ENCODE measurements around the gene PLA2G2F.

Gene PLA2G2F
- 0 to 0.03 (median 0) reads per million in 9 experiments for total RNA-seq

DNA sequence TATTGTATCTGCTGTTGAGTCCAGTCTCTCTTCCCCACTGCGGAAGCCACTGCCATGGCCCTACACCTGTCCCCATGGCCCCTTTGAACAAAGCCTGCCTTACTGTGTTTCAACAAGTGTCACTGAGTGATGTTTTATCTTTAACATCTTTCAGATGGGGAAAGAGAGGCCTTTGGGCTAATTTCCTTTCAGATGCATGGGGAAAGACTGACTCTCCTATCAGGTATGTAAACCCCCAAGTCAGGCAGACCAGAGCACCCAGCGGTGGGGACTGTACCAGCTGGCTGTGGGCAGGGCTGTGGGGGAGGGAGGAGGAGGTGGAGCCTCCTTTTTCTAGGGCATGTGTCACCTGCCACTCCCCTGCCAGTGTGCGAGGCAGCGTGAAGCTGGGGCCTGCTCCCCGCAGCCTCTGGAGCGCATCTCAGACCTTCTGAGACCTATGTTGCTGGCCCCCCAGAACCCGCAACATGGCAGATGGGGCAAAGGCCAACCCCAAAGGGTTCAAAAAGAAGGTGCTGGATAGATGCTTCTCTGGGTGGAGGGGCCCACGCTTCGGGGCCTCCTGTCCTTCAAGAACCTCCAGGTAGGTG is at the start of gene PLA2G2F:
PLA2G2F (plus strand) TSS at position 363 of the 590 bp plus-strand sequence; CDS start at position 468, 105 bp downstream.
- Mint-ChIP-seq H3K4me3 (no peak within 1 kb of the TSS), H3K36me3 (ENCODE audit: insufficient read depth) (no peaks in the 10 kb centered on the region), H3K27ac (no peak within 1 kb of the TSS), H3K4me1 (ENCODE audit: low read depth in 2 of 2) (no peaks in the 10 kb centered on the region), H3K9me3 (no peaks in the 10 kb centered on the region), H3K27me3 (peaks cover 10 to 44% of the 10 kb centered on the region in 2 donors)
- DNase-seq = no peak
- no peak for ATAC-seq (replicated peaks)

DNA sequence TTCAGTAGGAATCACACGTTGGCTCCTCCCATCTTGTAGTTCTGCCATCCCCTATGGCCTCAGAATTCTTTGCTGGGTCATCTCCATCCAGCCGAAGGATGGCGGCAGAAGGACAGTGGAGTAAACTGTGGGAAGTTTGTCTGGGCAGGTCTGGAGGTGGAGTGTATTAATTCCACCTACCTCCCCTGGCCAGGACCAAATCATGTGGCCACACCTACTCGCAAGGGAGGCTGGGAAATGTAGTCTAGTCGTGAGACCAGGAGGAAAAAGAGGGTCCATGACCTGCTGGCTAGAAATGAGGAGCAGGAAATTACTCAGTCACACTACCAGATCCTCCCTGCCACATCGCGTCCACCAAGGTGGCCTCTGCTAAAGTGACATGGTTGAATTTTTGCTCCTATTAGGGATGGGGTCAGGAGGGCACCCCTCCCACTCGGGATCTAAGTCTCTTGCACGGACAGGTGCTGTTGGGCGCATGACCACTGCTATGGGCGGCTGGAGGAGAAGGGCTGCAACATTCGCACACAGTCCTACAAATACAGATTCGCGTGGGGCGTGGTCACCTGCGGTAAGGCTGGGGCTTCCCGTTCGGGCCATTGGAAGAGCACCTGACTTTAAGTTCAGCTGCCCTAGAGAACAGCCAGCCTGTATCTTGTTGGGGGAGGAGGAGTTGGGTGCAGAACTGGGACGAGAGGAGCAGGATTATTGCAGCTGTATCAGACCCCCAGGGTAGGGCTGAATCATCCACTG is 49.6 kb upstream of the PLA2G2F start:
- peaks cover 0 to 3% of the 10 kb centered on the region in 2 donors for H3K4me1 Mint-ChIP-seq (ENCODE audit: low read depth in 2 of 2)
- ATAC-seq (replicated peaks) (no peak), DNase-seq (no peak)
- H3K27me3 Mint-ChIP-seq = peaks cover 23 to 38% of the 10 kb centered on the region in 2 donors
- no peaks in the 10 kb centered on the region for H3K36me3 Mint-ChIP-seq (ENCODE audit: insufficient read depth)
- H3K9me3 Mint-ChIP-seq = no peaks in the 10 kb centered on the region
- no peak overlapping the region for H3K27ac Mint-ChIP-seq
- H3K4me3 Mint-ChIP-seq = no peak overlapping the region

GRCh38 chr1:20090119-20090518 is 49.0 kb upstream of the PLA2G2F start:
- Mint-ChIP-seq H3K9me3 (no peaks in the 10 kb centered on the region), H3K27ac (no peak overlapping the region), H3K4me3 (no peak overlapping the region), H3K4me1 (ENCODE audit: low read depth in 2 of 2) (peaks cover 0 to 3% of the 10 kb centered on the region in 2 donors), H3K36me3 (ENCODE audit: insufficient read depth) (no peaks in the 10 kb centered on the region), H3K27me3 (peaks cover 23 to 38% of the 10 kb centered on the region in 2 donors)
- no peak for ATAC-seq (replicated peaks)
- DNase-seq = no peak

DNA sequence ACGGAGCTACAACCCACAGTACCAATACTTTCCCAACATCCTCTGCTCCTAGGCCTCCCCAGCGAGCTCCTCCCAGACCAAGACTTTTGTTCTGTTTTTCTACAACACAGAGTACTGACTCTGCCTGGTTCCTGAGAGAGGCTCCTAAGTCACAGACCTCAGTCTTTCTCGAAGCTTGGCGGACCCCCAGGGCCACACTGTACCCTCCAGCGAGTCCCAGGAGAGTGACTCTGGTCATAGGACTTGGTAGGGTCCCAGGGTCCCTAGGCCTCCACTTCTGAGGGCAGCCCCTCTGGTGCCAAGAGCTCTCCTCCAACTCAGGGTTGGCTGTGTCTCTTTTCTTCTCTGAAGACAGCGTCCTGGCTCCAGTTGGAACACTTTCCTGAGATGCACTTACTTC is 48.5 kb upstream of the PLA2G2F start:
- no peaks in the 10 kb centered on the region for H3K36me3 Mint-ChIP-seq (ENCODE audit: insufficient read depth)
- H3K4me3 Mint-ChIP-seq = no peak overlapping the region
- H3K9me3 Mint-ChIP-seq = no peaks in the 10 kb centered on the region
- H3K4me1 Mint-ChIP-seq (ENCODE audit: low read depth in 2 of 2) = peaks cover 0 to 3% of the 10 kb centered on the region in 2 donors
- DNase-seq (no peak), ATAC-seq (replicated peaks) (no peak)
- H3K27ac Mint-ChIP-seq = no peak overlapping the region
- H3K27me3 Mint-ChIP-seq = peaks cover 23 to 38% of the 10 kb centered on the region in 2 donors

DNA sequence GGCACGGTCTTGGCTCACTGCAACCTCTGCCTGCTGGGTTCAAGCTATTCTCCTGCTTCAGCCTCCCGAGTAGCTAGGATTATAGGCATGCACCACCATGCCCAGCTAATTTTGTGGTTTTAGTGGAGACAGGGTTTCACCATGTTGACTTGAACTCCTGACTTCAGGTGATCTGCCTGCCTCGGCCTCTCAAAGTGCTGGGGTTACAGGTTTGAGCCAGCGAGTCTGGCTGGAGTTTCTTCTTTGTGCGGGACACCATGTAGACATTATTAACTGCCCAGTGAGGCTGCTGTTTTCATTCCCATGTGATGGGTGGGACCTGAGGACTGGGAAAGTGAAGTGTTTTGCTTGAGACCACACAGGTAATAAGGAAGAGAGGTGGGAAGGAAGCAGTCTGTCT is 45.8 kb upstream of the PLA2G2F start:
- Mint-ChIP-seq H3K27ac (no peak overlapping the region), H3K36me3 (ENCODE audit: insufficient read depth) (no peaks in the 10 kb centered on the region), H3K9me3 (no peaks in the 10 kb centered on the region), H3K27me3 (peaks cover 23 to 48% of the 10 kb centered on the region in 2 donors), H3K4me3 (no peak overlapping the region), H3K4me1 (ENCODE audit: low read depth in 2 of 2) (peaks cover 0 to 2% of the 10 kb centered on the region in 2 donors)
- DNase-seq (no peak), ATAC-seq (replicated peaks) (no peak)

DNA sequence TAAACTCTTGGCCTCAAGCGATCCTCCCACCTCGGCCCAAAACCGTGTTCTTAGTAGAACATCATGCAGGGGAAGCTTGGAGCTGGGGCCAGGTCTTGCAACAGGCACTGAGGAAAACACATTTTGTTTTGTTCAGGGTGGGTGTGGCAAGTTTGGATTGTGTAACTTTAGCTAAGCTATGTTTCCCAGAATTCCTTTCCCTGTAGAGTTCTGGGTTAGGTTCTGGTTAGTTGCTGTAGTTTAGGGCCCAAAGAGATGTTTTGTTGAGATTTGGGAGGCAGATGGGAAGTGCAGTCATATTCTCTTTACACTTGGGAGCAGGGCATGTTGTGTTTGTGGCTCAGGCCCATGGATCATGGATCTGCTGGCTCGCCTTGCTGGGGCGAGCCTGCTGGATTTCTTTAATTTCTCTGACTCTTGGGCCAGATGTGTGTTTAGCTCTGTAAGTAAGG is 45.2 kb upstream of the PLA2G2F start:
- H3K27me3 Mint-ChIP-seq = peaks cover 23 to 47% of the 10 kb centered on the region in 2 donors
- ATAC-seq (replicated peaks) (no peak), DNase-seq (no peak)
- no peaks in the 10 kb centered on the region for H3K9me3 Mint-ChIP-seq
- H3K36me3 Mint-ChIP-seq (ENCODE audit: insufficient read depth) = no peaks in the 10 kb centered on the region
- peaks cover 0 to 2% of the 10 kb centered on the region in 2 donors for H3K4me1 Mint-ChIP-seq (ENCODE audit: low read depth in 2 of 2)
- H3K27ac Mint-ChIP-seq = peak overlapping the region in 1 of 2 donors; percentile 6
- no peak overlapping the region for H3K4me3 Mint-ChIP-seq

DNA sequence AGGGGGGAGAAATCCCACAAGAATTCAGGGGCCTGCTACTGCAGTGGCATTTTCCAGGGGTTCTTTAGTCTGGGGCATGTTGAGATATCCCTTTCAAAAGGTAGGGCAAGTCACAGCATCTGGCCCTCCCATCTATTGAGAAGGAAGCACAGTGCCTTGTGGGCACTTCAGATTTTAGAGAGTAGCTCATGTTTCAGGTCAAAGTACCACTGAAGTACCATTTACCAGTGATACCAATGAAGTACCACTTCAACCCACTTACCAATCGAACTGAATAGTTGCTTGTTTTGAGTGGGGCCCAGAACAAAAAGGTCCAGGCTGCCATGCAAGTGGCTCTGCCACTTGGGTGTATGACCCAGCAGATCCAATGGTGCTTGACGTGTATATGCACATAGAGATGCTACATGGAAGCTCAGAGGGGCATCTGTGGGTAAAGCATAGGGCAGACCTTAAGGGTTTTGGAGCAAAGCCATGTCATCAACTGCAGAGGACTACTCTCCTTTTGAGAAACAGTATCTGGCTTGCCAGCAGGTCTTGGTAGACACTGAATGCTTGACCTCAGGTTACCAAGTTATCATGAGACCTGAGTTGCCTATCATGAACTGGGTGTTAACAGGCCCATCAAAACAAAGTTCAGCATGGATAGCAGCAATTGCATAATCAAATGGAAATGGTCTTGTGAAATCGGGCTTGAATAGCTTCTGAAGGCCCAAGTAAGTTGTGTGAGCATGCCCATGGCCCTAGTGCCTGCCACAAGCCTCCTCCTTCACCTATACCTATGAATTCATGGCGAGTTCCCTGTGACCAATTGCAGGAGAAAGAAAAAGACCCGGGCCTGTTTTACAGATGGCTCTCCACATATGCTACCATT is 43.3 kb upstream of the PLA2G2F start:
- H3K36me3 Mint-ChIP-seq (ENCODE audit: insufficient read depth) = no peaks in the 10 kb centered on the region
- no peaks in the 10 kb centered on the region for H3K9me3 Mint-ChIP-seq
- ATAC-seq (replicated peaks) = no peak
- peaks cover 0 to 2% of the 10 kb centered on the region in 2 donors for H3K4me1 Mint-ChIP-seq (ENCODE audit: low read depth in 2 of 2)
- no peak overlapping the region for H3K27ac Mint-ChIP-seq
- no peak for DNase-seq
- no peak overlapping the region for H3K4me3 Mint-ChIP-seq
- peaks cover 16 to 31% of the 10 kb centered on the region in 2 donors for H3K27me3 Mint-ChIP-seq

DNA sequence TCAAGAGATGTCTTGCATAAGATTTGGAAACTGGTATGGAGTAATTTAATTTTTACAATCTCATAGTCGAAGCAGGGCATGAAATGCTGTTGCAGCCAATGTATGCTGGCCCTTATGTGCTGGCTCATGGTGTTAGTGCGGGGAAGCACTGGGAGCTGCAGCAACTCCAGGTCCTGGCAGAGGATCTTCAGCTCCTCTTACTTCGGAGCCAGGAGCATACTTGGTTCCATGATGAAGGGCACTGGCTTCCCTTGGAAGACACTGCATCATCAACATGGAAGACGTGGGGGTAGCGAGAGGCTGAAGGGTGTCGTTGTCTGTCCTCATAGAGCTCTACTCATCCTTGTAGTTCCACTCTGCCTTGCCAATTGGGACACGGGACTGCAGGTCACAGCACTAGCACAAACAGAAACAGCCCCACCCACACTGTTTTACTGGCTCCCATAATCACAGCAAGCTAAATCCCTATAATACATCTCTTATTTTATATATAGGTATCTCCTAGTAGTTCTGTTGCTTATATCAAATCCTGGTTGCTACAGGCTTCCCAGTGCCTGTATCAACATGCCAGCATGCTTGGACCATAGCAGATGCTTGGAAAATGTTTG is 42.2 kb upstream of the PLA2G2F start:
- peaks cover 3 to 4% of the 10 kb centered on the region in 2 donors for H3K4me1 Mint-ChIP-seq (ENCODE audit: low read depth in 2 of 2)
- DNase-seq (no peak), ATAC-seq (replicated peaks) (no peak)
- no peaks in the 10 kb centered on the region for H3K9me3 Mint-ChIP-seq
- peaks cover 9 to 21% of the 10 kb centered on the region in 2 donors for H3K27me3 Mint-ChIP-seq
- H3K27ac Mint-ChIP-seq = no peak overlapping the region
- H3K36me3 Mint-ChIP-seq (ENCODE audit: insufficient read depth) = no peaks in the 10 kb centered on the region
- H3K4me3 Mint-ChIP-seq = no peak overlapping the region

- no peak overlapping the region for H3K4me3 Mint-ChIP-seq
- ATAC-seq (replicated peaks) (no peak), DNase-seq (no peak)
- H3K27me3 Mint-ChIP-seq = peaks cover 0 to 9% of the 10 kb centered on the region in 2 donors
- no peaks in the 10 kb centered on the region for H3K36me3 Mint-ChIP-seq (ENCODE audit: insufficient read depth)
- H3K9me3 Mint-ChIP-seq = no peaks in the 10 kb centered on the region
- no peak overlapping the region for H3K27ac Mint-ChIP-seq
- peaks cover 3 to 4% of the 10 kb centered on the region in 2 donors for H3K4me1 Mint-ChIP-seq (ENCODE audit: low read depth in 2 of 2)
Measured at GRCh38 chr1:20099533-20099932, 39.6 kb upstream of the PLA2G2F start.

- no peaks in the 10 kb centered on the region for H3K9me3 Mint-ChIP-seq
- H3K27ac Mint-ChIP-seq = no peak overlapping the region
- H3K4me3 Mint-ChIP-seq = no peak overlapping the region
- peaks cover 0 to 9% of the 10 kb centered on the region in 2 donors for H3K27me3 Mint-ChIP-seq
- DNase-seq (peak in 2 of 3 experiments; percentile 8 to 11), ATAC-seq (replicated peaks) (no peak)
- peaks cover 3 to 4% of the 10 kb centered on the region in 2 donors for H3K4me1 Mint-ChIP-seq (ENCODE audit: low read depth in 2 of 2)
- no peaks in the 10 kb centered on the region for H3K36me3 Mint-ChIP-seq (ENCODE audit: insufficient read depth)
Measured at GRCh38 chr1:20100632-20101355, 38.3 kb upstream of the PLA2G2F start.

GRCh38 chr1:20102875-20103274 is 36.2 kb upstream of the PLA2G2F start:
- no peak for DNase-seq
- peaks cover 0 to under 1% of the 10 kb centered on the region in 2 donors for H3K27me3 Mint-ChIP-seq
- peaks cover 2 to 3% of the 10 kb centered on the region in 2 donors for H3K4me1 Mint-ChIP-seq (ENCODE audit: low read depth in 2 of 2)
- H3K4me3 Mint-ChIP-seq = no peak overlapping the region
- H3K9me3 Mint-ChIP-seq = no peaks in the 10 kb centered on the region
- no peak for ATAC-seq (replicated peaks)
- no peak overlapping the region for H3K27ac Mint-ChIP-seq
- no peaks in the 10 kb centered on the region for H3K36me3 Mint-ChIP-seq (ENCODE audit: insufficient read depth)

- Mint-ChIP-seq H3K27me3 (peaks cover 7 to 30% of the 10 kb centered on the region in 2 donors), H3K4me3 (no peak overlapping the region), H3K4me1 (ENCODE audit: low read depth in 2 of 2) (peaks cover 2 to 3% of the 10 kb centered on the region in 2 donors), H3K27ac (no peak overlapping the region), H3K9me3 (no peaks in the 10 kb centered on the region), H3K36me3 (ENCODE audit: insufficient read depth) (no peaks in the 10 kb centered on the region)
- DNase-seq (no peak), ATAC-seq (replicated peaks) (no peak)
Measured at GRCh38 chr1:20105856-20106255, 33.3 kb upstream of the PLA2G2F start.
